K562 (cell line): ENCODE measurements around the gene NVL. TPM values are rescaled to one million over a fixed set of nuclear protein-coding genes. Genes with fewer than 3 reads are reported as not detected.

ENCODE experiments used
- ATF2 ChIP-seq: sonication (generic); formaldehyde crosslinking; IDR thresholded peaks from 2 replicates; pipeline ENCODE4 v1.8.1; 2022; ENCODE audit warnings: missing genetic modification reagents
- EHMT2 ChIP-seq: fragments of 450-650 bp; IDR thresholded peaks from 2 replicates; pipeline ENCODE4 v1.6.1; 2018; ENCODE audit warnings: antibody characterized with exemption
- FOXK2 ChIP-seq, 2 experiments: fragments of 450-650 bp; IDR thresholded peaks in 1 of 2; conservative IDR thresholded peaks in 1 of 2; 2 replicates each; pipeline ENCODE4 v1.6.1; 2016; ENCODE audit warnings: low read depth in 2 of 2, mild to moderate bottlenecking in 1 of 2
- GTF3C2 ChIP-seq: IDR thresholded peaks from 3 replicates; pipeline ENCODE4 v1.6.1; 2011; ENCODE audit warnings: borderline replicate concordance, mild to moderate bottlenecking, moderate library complexity; ENCODE audit not compliant: insufficient read length; ENCODE audit errors: extremely low read depth
- MGA ChIP-seq: fragments of 450-650 bp; IDR thresholded peaks from 2 replicates; pipeline ENCODE4 v1.6.1; 2016; ENCODE audit warnings: mild to moderate bottlenecking, moderate library complexity
- MTA1 ChIP-seq: fragments of 450-650 bp; IDR thresholded peaks from 2 replicates; pipeline ENCODE4 v1.6.1; 2017; ENCODE audit warnings: borderline replicate concordance
- PCBP2 ChIP-seq: fragments of 200-400 bp; formaldehyde crosslinking; IDR thresholded peaks from 2 replicates; pipeline ENCODE4 v1.6.1; 2018; ENCODE audit warnings: low read length, low read depth, mild to moderate bottlenecking, moderate library complexity; ENCODE audit not compliant: poor library complexity, severe bottlenecking
- RCOR1 ChIP-seq, 2 experiments: IDR thresholded peaks; 2 replicates each; pipeline ENCODE4 v1.6.1; 2012; ENCODE audit warnings: low read depth in 2 of 2, low read length in 2 of 2, borderline replicate concordance in 1 of 2, improper control_type of control experiment in 1 of 2
- RFX5 ChIP-seq: IDR thresholded peaks from 2 replicates; pipeline ENCODE4 v1.6.1; 2011; ENCODE audit warnings: low read depth, mild to moderate bottlenecking, improper control_type of control experiment, low read length
- ZBTB1 ChIP-seq: sonication (generic); formaldehyde crosslinking; IDR thresholded peaks from 2 replicates; pipeline ENCODE4 v1.8.1; 2023; ENCODE audit warnings: missing genetic modification reagents, low read depth, mild to moderate bottlenecking, borderline replicate concordance
- polyA plus RNA-seq, 8 experiments: library from polyadenylated mRNA; depleted of rRNA in 4 of 8; stranded (reverse) in 5 of 8; unstranded in 3 of 8; fragments of >200 nt; fragmentation: Nextera tagmentation in 2 of 8; fragmentation: Illumina TruSeq in 1 of 8; extraction: Ambion mirVana in 2 of 8; extraction: Trizol in 1 of 8; gene quantifications; 2 replicates each; pipeline versions ENCODE4 v1.2.1 to v1.2.3, GENCODE V29; 2011 to 2014; ENCODE audit warnings: inconsistent platforms in 1 of 8, missing spikeins in 1 of 8
- total RNA-seq, 7 experiments: library from RNA; depleted of rRNA in 6 of 7; stranded (reverse); fragments of >200 nt in 6 of 7; fragmentation: Illumina TruSeq in 2 of 7; extraction: Trizol in 2 of 7; gene quantifications; 2 replicates each; pipeline versions ENCODE4 v1.2.1 to v1.2.3, GENCODE V29; 2011 to 2021; ENCODE audit warnings: low replicate concordance in 1 of 7

Gene NVL
- total and polyA plus RNA-seq, 9 of the 15 experiments (the other 6 are each of a cell fraction or from before 2014, with no cell fraction given): 32.5 to 86.6 (median 62.9) TPM

GRCh38 chr1:224182057-224182865, 147.7 kb downstream of the NVL start (continued):
- TF ChIP-seq ATF2 (CRISPR knock-in tag) (no peak), PCBP2 (no peak), MTA1 (no peak), FOXK2 (conservative IDR thresholded peaks at IDR 0.05 in 1 of 2, IDR thresholded peaks at IDR 0.05 in 1 of 2; ENCODE audit: low read depth in 2 of 2) (no peak), RFX5 (no peak), EHMT2 (no peak), MGA (no peak; the same call in 1 of the 2 replicates), ZBTB1 (CRISPR knock-in tag) (no peak), RCOR1 (IDR thresholded peaks at IDR 0.05; ENCODE audit: borderline replicate concordance in 1 of 2, low read depth in 2 of 2, low read length in 2 of 2) (no peak), GTF3C2 (no peak)
